Fibroblast of lung (primary cell): Measurements from ENCODE around the gene CHRNA1.

Experiments used
- EZH2 ChIP-seq: IDR thresholded peaks from 2 replicates; pipeline ENCODE4 v1.5.1; 2012; ENCODE audit warnings: low read length, control low read depth, mild to moderate bottlenecking; ENCODE audit errors: missing control alignments
- TF ChIP-seq, protein P1 (sequence below), 2 donors: IDR thresholded peaks in 1 of 2; conservative IDR thresholded peaks in 1 of 2; 1 replicate in 1 of 2; 2 replicates in 1 of 2; pipeline ENCODE4 v1.5.1; 2011 to 2012; ENCODE audit warnings: low read length in 2 of 2, control low read depth in 1 of 2, inconsistent platforms in 1 of 2, low read depth in 1 of 2, mild to moderate bottlenecking in 1 of 2

DNA sequence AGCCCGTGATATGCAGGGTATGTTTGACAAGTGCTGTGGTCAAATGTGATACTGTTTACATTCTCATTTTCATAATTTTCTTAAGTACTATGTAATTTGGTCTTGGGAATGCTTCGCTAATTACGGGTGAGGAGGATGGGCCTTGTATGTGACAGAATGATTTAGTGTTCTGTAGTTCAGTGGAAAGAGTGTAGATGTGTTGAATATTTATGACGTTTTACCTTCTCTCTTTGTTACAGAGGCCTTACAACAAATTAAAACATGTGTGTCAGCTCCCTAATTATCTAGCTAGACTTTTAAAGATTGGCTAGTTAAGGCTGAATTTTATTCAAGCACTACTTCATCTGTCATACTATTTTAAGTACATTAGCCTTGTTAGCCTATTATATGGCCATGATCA is 10.6 kb upstream of the CHRNA1 start:
- TF ChIP-seq, protein P1, sequence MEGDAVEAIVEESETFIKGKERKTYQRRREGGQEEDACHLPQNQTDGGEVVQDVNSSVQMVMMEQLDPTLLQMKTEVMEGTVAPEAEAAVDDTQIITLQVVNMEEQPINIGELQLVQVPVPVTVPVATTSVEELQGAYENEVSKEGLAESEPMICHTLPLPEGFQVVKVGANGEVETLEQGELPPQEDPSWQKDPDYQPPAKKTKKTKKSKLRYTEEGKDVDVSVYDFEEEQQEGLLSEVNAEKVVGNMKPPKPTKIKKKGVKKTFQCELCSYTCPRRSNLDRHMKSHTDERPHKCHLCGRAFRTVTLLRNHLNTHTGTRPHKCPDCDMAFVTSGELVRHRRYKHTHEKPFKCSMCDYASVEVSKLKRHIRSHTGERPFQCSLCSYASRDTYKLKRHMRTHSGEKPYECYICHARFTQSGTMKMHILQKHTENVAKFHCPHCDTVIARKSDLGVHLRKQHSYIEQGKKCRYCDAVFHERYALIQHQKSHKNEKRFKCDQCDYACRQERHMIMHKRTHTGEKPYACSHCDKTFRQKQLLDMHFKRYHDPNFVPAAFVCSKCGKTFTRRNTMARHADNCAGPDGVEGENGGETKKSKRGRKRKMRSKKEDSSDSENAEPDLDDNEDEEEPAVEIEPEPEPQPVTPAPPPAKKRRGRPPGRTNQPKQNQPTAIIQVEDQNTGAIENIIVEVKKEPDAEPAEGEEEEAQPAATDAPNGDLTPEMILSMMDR (conservative IDR thresholded peaks at IDR 0.05 in 1 of 2, IDR thresholded peaks at IDR 0.05 in 1 of 2; ENCODE audit: low read depth in 1 of 2, low read length in 2 of 2): no peak
- TF ChIP-seq EZH2: no peak
